Right lobe of liver (tissue), 6 donors: ENCODE results near the gene UBE2F. TPM values are rescaled to one million over a fixed set of nuclear protein-coding genes. Genes with fewer than 3 reads are reported as not detected.

Experiments
- ATAC-seq, 4 donors: fragments of 200-7000 bp; cut with Tn5 transposase; one replicate each; pipeline ENCODE4 v1.9.1; 2020; ENCODE audit warnings: mild to moderate bottlenecking in 4 of 4, moderate library complexity in 4 of 4
- DNase-seq, 3 donors: peaks; one replicate each; pipeline ENCODE4 v3.0.0-alpha.2; 2020
- H3K27ac ChIP-seq, 3 donors: fragments of 200-600 bp; one replicate each; pipeline ENCODE4 v1.8.0; 2022
- H3K27me3 ChIP-seq, 2 donors: fragments of 200-600 bp; one replicate each; pipeline ENCODE4 v1.8.0; 2022
- H3K36me3 ChIP-seq, 4 donors: fragments of 200-600 bp; sonication (generic) in 1 of 4; one replicate each; pipeline versions ENCODE4 v1.5.1 to v1.8.0; 2017 to 2022; ENCODE audit warnings: control low read depth in 1 of 4
- H3K4me1 ChIP-seq, 4 donors: fragments of 200-600 bp; sonication (generic) in 1 of 4; one replicate each; pipeline versions ENCODE4 v1.5.1 to v1.8.0; 2017 to 2022; ENCODE audit warnings: control low read depth in 1 of 4
- H3K4me3 ChIP-seq, 3 donors: fragments of 200-600 bp; one replicate each; pipeline ENCODE4 v1.8.0; 2022
- H3K9me3 ChIP-seq, 4 donors: fragments of 200-600 bp; sonication (generic) in 1 of 4; one replicate each; pipeline versions ENCODE4 v1.5.1 to v1.8.0; 2017 to 2022; ENCODE audit warnings: control low read depth in 1 of 4
- POLR2A ChIP-seq: fragments of 450-650 bp; IDR thresholded peaks from one replicate; pipeline ENCODE4 v1.6.1; 2017; ENCODE audit warnings: antibody characterized with exemption, mild to moderate bottlenecking
- WGBS: methylation state at CpG from one replicate; pipeline ENCODE4 v1.1.6; 2018; ENCODE audit warnings: low coverage, low lambda C conversion rate; ENCODE audit not compliant: insufficient coverage; ENCODE audit errors: missing lambda C conversion rate; 5-methylcytosine and 5-hydroxymethylcytosine counted together
- intact Hi-C, 2 donors: fragments of 100-400 bp; cut with DNase I; formaldehyde crosslinking; loops; one replicate each; pipeline versions ENCODE4 v1.11.2 to v1.14.1; 2022
- total RNA-seq, 6 experiments: library from RNA; depleted of rRNA in 2 of 6; stranded (reverse); fragments of >200 nt in 2 of 6; fragmentation: NEBNext Ultra II Directional in 3 of 6; extraction: Animal tissue kit (Norgen Biotek cat#: 25700) in 3 of 6; gene quantifications; one replicate each; pipeline versions ENCODE4 v1.1.0 to v1.2.4, GENCODE V29; 2016 to 2023
- TF ChIP-seq, protein P1 (sequence below), 4 donors: fragments of 200-600 bp in 3 of 4; fragments of 450-650 bp in 1 of 4; IDR thresholded peaks; one replicate each; pipeline versions ENCODE4 v1.5.1 to v1.8.0; 2016 to 2022; ENCODE audit warnings: antibody characterized with exemption in 4 of 4, mild to moderate bottlenecking in 2 of 4
- donor health status: DM: no; HTN: yes; CAD: no.
- donor health status: DM: no; HTN: no; CAD: no.
- donor health status: DM: no; HTN: no; CAD: no.
- donor health status: DM: no; HTN: yes; CAD: no.
- donor health status: DM: no; HTN: yes; CAD: no.

UBE2F gene
- total RNA-seq, 6 experiments from 2014 or later, result 23.3 to 44.9 (median 28.3) TPM

DNA sequence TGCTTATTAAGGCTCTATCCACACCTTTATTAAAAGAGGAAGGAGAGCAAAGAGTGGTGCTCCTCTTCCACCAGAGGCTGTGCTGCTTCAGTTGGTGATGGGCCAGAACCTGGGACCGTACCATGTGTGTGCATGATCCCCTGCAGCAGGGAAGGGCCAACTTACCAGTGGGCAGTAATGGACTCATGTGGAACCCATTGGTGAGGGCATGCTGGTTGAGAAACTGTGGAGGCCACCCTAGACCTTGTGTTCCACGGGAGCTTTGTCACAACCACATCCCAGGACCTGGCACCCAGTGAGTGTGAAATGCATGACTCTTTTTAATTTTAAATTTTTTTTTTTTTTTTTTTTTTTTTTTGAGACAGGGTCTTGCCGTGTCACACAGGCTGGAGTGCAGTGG lies 5.4 kb downstream of the UBE2F start:
- DNase-seq (no peak), ATAC-seq (no peak)
- intact Hi-C loops, result no loop called here
- Histone ChIP-seq H3K36me3 (peaks cover 0 to 15% (median 0%) of the 10 kb centered on the region in 4 donors), H3K9me3 (no peaks in the 10 kb centered on the region), H3K4me1 (peaks cover 0 to 16% (median 3%) of the 10 kb centered on the region in 4 donors), H3K4me3 (no peak overlapping the region), H3K27ac (no peak overlapping the region), H3K27me3 (no peaks in the 10 kb centered on the region)
- no peak for TF ChIP-seq POLR2A
- TF ChIP-seq, protein P1, sequence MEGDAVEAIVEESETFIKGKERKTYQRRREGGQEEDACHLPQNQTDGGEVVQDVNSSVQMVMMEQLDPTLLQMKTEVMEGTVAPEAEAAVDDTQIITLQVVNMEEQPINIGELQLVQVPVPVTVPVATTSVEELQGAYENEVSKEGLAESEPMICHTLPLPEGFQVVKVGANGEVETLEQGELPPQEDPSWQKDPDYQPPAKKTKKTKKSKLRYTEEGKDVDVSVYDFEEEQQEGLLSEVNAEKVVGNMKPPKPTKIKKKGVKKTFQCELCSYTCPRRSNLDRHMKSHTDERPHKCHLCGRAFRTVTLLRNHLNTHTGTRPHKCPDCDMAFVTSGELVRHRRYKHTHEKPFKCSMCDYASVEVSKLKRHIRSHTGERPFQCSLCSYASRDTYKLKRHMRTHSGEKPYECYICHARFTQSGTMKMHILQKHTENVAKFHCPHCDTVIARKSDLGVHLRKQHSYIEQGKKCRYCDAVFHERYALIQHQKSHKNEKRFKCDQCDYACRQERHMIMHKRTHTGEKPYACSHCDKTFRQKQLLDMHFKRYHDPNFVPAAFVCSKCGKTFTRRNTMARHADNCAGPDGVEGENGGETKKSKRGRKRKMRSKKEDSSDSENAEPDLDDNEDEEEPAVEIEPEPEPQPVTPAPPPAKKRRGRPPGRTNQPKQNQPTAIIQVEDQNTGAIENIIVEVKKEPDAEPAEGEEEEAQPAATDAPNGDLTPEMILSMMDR (IDR thresholded peaks at IDR 0.05), result no peak
- 42% methylated on average over 2 of the region's 3 CpGs for WGBS

DNA sequence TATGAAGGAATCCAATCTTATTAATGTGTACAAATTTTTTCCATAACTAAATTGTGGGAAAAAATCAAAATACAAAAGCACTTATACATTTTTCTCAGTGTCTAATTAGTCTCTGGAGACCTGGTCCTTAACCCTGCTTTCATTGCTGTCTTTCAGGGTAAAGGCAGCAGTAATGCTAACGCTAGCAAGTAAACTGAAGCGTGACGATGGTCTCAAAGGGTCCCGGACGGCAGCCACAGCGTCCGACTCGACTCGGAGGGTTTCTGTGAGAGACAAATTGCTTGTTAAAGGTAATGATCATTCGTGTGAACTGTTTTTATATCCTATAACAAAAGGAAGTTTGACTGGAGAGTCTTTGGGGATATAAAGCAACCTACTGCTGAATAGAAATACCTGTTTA lies 6.1 kb downstream of the UBE2F start:
- TF ChIP-seq, protein P1 (IDR thresholded peaks at IDR 0.05), result no peak
- ATAC-seq (no peak), DNase-seq (no peak)
- intact Hi-C loops, result no loop called here
- peaks cover 0 to 13% (median 3%) of the 10 kb centered on the region in 4 donors for H3K4me1 ChIP-seq
- H3K27me3 ChIP-seq, result no peaks in the 10 kb centered on the region
- peaks cover 0 to 15% (median 0%) of the 10 kb centered on the region in 4 donors for H3K36me3 ChIP-seq
- 85% methylated on average over 10 of the region's 10 CpGs for WGBS
- H3K9me3 ChIP-seq, result no peaks in the 10 kb centered on the region
- no peak overlapping the region for H3K27ac ChIP-seq
- H3K4me3 ChIP-seq, result no peak overlapping the region

DNA sequence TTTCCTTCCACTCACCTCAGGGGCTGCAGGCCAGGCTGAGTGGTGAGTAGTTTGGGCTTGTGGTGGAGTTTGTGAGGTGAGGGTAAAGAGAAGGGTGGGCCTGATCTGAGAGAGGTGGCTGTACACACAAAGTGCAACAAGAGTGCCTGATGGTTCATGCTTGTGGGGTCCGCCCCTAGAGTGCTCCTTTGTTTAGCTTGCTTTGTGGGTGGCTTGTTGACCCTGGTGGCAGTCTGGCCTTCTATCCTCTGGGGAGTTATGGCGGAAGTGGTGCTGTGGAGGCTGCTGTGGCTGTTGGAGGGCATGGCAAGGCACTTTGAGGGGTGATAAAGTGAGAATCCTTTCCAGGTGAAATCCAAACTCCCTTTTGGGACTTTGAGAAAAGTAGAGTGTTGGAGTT lies 10.6 kb downstream of the UBE2F start:
- Histone ChIP-seq H3K27ac (no peak overlapping the region), H3K36me3 (peaks cover 0 to 15% (median 0%) of the 10 kb centered on the region in 4 donors), H3K9me3 (no peaks in the 10 kb centered on the region), H3K4me3 (no peak overlapping the region), H3K27me3 (no peaks in the 10 kb centered on the region), H3K4me1 (no peaks in the 10 kb centered on the region)
- no peak for TF ChIP-seq POLR2A
- TF ChIP-seq, protein P1 (IDR thresholded peaks at IDR 0.05), result no peak
- DNase-seq, result no peak
- intact Hi-C loops, result no loop called here
- WGBS, result 80% methylated on average over 1 of the region's 2 CpGs
- ATAC-seq, result no peak

DNA sequence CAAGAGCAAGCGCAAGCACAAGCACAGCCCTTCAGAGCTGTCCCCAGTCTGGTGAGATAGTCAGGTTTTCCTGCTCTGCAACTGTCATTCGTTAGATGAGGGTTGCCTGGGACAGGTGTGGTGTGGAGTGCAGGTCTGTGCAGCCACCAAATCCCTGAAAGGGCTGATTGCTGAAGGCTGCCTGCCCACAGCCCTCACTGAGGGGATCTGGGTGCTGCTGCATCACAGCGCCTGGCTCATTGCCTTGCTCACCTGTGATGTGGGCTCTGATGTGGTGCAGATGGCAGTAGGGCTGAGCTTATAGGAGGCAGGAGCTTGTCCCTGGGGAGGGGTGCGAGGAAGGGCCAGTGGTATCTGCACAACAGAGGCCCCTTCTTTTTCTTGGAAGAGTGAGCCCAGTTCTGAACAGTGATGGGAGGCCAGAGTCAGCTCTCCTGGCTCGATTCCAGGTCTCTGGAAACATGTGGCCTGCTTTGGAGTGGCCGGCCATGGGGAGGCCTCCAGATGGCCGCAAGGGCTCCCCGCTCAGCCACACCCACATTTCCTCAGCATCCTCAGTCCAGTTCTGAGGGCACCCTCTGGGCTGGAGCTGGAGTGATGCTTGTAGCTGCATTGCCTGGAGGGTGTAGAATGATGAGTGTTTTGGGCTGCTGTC lies 11.4 kb downstream of the UBE2F start:
- no peaks in the 10 kb centered on the region for H3K9me3 ChIP-seq

More for the DNA sequence above, 11.4 kb downstream of the UBE2F start:
- Histone ChIP-seq H3K27me3 (no peaks in the 10 kb centered on the region), H3K36me3 (peaks cover 0 to 14% (median 0%) of the 10 kb centered on the region in 4 donors), H3K4me3 (no peak overlapping the region), H3K27ac (no peak overlapping the region), H3K4me1 (no peaks in the 10 kb centered on the region)
- ATAC-seq (peak in 1 of 4 donors; percentile 29), DNase-seq (no peak)
- no CpG with 5 or more reads among the region's 8 CpGs for WGBS
- TF ChIP-seq POLR2A, result no peak
- TF ChIP-seq, protein P1 (IDR thresholded peaks at IDR 0.05), result no peak
- intact Hi-C loops, result no loop called here
